A673 (cell line): Measurements from ENCODE around the gene ECHS1.

Experiments used
- CTCF ChIP-seq: fragments of 300-800, 200-600 bp; sonication (generic); conservative IDR thresholded peaks from 2 replicates; pipeline ENCODE4 v1.5.1; 2017; ENCODE audit warnings: low read depth, mild to moderate bottlenecking, antibody characterized with exemption, low read length, moderate library complexity, mixed read lengths
- EZH2 ChIP-seq: fragments of 200-600 bp; sonication (generic); IDR thresholded peaks from 2 replicates; pipeline ENCODE4 v1.6.1; 2017; ENCODE audit warnings: borderline replicate concordance, low read depth, mild to moderate bottlenecking, mixed read lengths, antibody characterized with exemption, low read length; ENCODE audit not compliant: poor library complexity, severe bottlenecking

- TF ChIP-seq CTCF, result no peak
- no peak for TF ChIP-seq EZH2
Measured at GRCh38 chr10:133366751-133367150, 6.4 kb downstream of the ECHS1 start.
